GM12872 (cell line): Measurements from ENCODE around the gene PIEZO2.

ENCODE experiments used
- TF ChIP-seq, protein P1 (sequence below): IDR thresholded peaks from 3 replicates; pipeline ENCODE4 v1.5.1; 2011; ENCODE audit warnings: low read depth, mild to moderate bottlenecking, low read length, moderate library complexity; ENCODE audit not compliant: insufficient read depth

PIEZO2 gene

DNA sequence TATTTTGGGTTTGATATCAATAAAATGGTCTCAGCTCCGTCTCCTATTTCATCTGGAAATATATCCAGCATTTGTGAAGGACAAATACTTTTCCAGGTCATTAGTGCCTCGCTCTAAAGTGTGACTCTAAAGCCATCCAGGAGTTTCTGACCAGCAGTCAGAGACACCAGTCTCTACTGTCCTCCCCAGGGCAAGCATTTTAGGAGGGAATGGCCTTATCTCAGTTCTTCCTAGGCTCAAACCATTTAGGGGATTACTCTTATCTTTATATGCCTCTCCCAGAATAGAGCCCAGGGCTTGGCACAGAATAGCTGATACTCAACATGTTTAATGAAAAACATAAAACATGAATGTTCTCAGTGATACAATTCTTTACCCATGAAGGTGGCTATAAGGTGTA, 436.0 kb downstream of the PIEZO2 start:
- TF ChIP-seq, protein P1, sequence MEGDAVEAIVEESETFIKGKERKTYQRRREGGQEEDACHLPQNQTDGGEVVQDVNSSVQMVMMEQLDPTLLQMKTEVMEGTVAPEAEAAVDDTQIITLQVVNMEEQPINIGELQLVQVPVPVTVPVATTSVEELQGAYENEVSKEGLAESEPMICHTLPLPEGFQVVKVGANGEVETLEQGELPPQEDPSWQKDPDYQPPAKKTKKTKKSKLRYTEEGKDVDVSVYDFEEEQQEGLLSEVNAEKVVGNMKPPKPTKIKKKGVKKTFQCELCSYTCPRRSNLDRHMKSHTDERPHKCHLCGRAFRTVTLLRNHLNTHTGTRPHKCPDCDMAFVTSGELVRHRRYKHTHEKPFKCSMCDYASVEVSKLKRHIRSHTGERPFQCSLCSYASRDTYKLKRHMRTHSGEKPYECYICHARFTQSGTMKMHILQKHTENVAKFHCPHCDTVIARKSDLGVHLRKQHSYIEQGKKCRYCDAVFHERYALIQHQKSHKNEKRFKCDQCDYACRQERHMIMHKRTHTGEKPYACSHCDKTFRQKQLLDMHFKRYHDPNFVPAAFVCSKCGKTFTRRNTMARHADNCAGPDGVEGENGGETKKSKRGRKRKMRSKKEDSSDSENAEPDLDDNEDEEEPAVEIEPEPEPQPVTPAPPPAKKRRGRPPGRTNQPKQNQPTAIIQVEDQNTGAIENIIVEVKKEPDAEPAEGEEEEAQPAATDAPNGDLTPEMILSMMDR, result no peak

DNA sequence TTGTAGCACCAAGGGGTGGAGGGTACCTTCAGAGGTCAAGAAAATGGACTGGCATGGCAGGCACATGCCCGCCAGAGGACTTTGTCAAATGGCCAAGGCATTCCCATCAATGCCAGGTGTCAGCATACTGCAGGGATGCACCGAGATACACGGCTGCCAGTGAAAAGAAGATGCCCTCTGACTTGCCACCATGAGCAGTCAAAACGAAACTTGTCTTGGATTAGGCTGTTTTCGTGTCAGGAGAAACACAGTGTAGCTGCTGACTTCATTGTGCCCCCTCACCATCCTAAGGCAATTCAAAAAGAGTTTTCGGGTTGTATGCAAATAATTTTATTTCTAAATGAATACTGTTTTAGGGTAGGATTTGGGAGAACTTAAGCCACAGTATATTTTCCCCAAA, 442.1 kb downstream of the PIEZO2 start:
- TF ChIP-seq, protein P1, result no peak

DNA sequence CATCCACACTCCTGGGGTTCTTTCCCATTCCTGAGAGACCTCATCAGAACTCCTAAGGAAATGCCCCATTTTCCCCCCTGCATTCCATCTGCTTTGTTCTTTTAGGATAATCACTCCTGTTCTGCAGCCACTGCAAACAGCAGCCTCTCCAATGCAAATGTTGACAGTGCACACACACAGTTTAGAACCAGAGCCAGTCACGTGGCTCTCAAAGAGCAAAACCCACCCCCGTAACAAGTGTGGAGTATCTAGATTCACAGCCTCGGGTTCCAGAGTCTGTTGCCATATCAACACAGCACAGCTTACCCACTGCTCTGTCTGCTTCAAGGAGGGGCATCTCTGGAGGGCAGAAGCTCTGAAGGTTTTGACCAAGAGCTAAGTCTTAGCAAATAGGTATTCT, 443.6 kb downstream of the PIEZO2 start:
- TF ChIP-seq, protein P1, result no peak

GRCh38 chr18:10705291-10705690, 444.1 kb downstream of the PIEZO2 start:
- TF ChIP-seq, protein P1, result no peak

- TF ChIP-seq, protein P1, result no peak
Measured at GRCh38 chr18:10702206-10702605, 447.2 kb downstream of the PIEZO2 start.

- TF ChIP-seq, protein P1, result no peak
Measured at GRCh38 chr18:10690366-10690765, 459.0 kb downstream of the PIEZO2 start.

GRCh38 chr18:10690035-10690329, 459.4 kb downstream of the PIEZO2 start:
- TF ChIP-seq, protein P1, result no peak
